Measurements from ENCODE around the gene SMYD3. TPM values are rescaled to one million over a fixed set of nuclear protein-coding genes. Genes with fewer than 3 reads are reported as not detected.

Gene SMYD3
- total and polyA plus RNA-seq, 9 donors, result 10.8 to 24.0 (median 13.7) TPM

- no peak overlapping the region for H3K27ac ChIP-seq
- no peak for DNase-seq
- WGBS, 3 donors, result 92 to 94% (median 93%) methylated on average over 6 of the region's 6 CpGs
- intact Hi-C loops (cut with DNase I), result no loop called here
- no peaks in the 10 kb centered on the region for H3K36me3 ChIP-seq
- peaks cover 0 to 4% of the 10 kb centered on the region in 2 donors for H3K9me3 ChIP-seq
- H3K4me3 ChIP-seq, result no peak overlapping the region
- H3K27me3 ChIP-seq, result no peaks in the 10 kb centered on the region
- no peak for TF ChIP-seq CTCF (IDR thresholded peaks at IDR 0.05)
- TF ChIP-seq POLR2A (IDR thresholded peaks at IDR 0.05), result no peak
- TF ChIP-seq EP300 (IDR thresholded peaks at IDR 0.05), result no peak
- no peaks in the 10 kb centered on the region for H3K4me1 ChIP-seq (ENCODE audit: insufficient read depth)
Observed at GRCh38 chr1:246417813-246418564, 89.1 kb downstream of the SMYD3 start.

GRCh38 chr1:246417152-246417812, 89.8 kb downstream of the SMYD3 start:
- Histone ChIP-seq H3K4me1 (ENCODE audit: insufficient read depth) (no peaks in the 10 kb centered on the region), H3K9me3 (peaks cover 0 to 4% of the 10 kb centered on the region in 2 donors), H3K36me3 (no peaks in the 10 kb centered on the region), H3K27ac (no peak overlapping the region), H3K4me3 (no peak overlapping the region), H3K27me3 (no peaks in the 10 kb centered on the region)
- WGBS, 3 donors, result 69 to 88% (median 71%) methylated on average over 4 of the region's 4 CpGs
- DNase-seq, result no peak
- intact Hi-C loops (cut with DNase I), result no loop called here
- TF ChIP-seq CTCF (IDR thresholded peaks at IDR 0.05) (no peak), EP300 (IDR thresholded peaks at IDR 0.05) (no peak), POLR2A (IDR thresholded peaks at IDR 0.05) (no peak)

GRCh38 chr1:246416261-246416660, 90.8 kb downstream of the SMYD3 start:
- intact Hi-C loops (cut with DNase I), result no loop called here
- Histone ChIP-seq H3K9me3 (peaks cover 0 to 4% of the 10 kb centered on the region in 2 donors), H3K27ac (no peak overlapping the region), H3K4me3 (no peak overlapping the region), H3K27me3 (no peaks in the 10 kb centered on the region), H3K36me3 (no peaks in the 10 kb centered on the region), H3K4me1 (ENCODE audit: insufficient read depth) (no peaks in the 10 kb centered on the region)
- 56 to 64% (median 57%) methylated on average over 1 of the region's 1 CpG for WGBS, 3 donors
- DNase-seq, result no peak
- TF ChIP-seq CTCF (IDR thresholded peaks at IDR 0.05) (no peak), EP300 (IDR thresholded peaks at IDR 0.05) (no peak), POLR2A (IDR thresholded peaks at IDR 0.05) (no peak)

GRCh38 chr1:246415028-246415427, 92.1 kb downstream of the SMYD3 start:
- WGBS, 3 donors, result 79 to 93% (median 90%) methylated on average over 2 of the region's 2 CpGs
- TF ChIP-seq CTCF (IDR thresholded peaks at IDR 0.05) (no peak), EP300 (IDR thresholded peaks at IDR 0.05) (no peak), POLR2A (IDR thresholded peaks at IDR 0.05) (no peak)
- Histone ChIP-seq H3K27me3 (no peaks in the 10 kb centered on the region), H3K4me1 (ENCODE audit: insufficient read depth) (no peaks in the 10 kb centered on the region), H3K36me3 (no peaks in the 10 kb centered on the region), H3K4me3 (no peak overlapping the region), H3K27ac (no peak overlapping the region), H3K9me3 (peaks cover 0 to 4% of the 10 kb centered on the region in 2 donors)
- intact Hi-C loops (cut with DNase I), result no loop called here
- DNase-seq, result no peak
